AG09319 (cell line): Measurements from ENCODE around the gene PSMC6.
"Not testable (repeated sequence)": the region's sequence is repeated elsewhere in the genome, so short reads cannot be mapped to it uniquely, and the experiment has no call there.

Source experiments
- DNase-seq: peaks from one replicate; pipeline ENCODE4 v3.0.0-alpha.2; 2010; ENCODE audit warnings: low read depth; ENCODE audit errors: extremely low read depth
- CTCF ChIP-seq: IDR thresholded peaks from 2 replicates; pipeline ENCODE4 v1.5.1; 2011; ENCODE audit warnings: low read depth, mild to moderate bottlenecking, inconsistent platforms, low read length, moderate library complexity

The PSMC6 gene

DNA sequence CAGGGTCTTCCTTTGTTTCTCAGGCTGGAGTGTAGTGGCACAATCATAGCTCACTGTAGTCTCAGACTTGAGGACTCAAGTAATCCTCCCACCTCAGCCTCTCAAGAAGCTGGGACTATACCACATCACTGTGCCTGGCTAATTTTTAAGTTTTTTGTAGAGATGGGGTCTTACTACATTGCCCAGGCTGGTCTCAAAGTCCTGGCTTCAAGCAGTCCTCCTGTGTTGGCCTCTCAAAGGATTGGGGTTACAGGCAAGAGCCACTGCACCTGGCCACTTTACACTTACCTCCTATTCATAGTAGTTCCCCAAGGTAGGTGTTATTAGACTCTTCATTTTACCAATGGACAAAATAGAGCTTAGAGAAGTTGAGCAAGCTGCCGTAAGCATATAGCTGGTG, 52.1 kb downstream of the PSMC6 start:
- DNase-seq: no peak
- TF ChIP-seq CTCF: no peak

- not testable (repeated sequence) for DNase-seq
Observed at GRCh38 chr14:52762923-52763322, 55.9 kb downstream of the PSMC6 start.

DNA sequence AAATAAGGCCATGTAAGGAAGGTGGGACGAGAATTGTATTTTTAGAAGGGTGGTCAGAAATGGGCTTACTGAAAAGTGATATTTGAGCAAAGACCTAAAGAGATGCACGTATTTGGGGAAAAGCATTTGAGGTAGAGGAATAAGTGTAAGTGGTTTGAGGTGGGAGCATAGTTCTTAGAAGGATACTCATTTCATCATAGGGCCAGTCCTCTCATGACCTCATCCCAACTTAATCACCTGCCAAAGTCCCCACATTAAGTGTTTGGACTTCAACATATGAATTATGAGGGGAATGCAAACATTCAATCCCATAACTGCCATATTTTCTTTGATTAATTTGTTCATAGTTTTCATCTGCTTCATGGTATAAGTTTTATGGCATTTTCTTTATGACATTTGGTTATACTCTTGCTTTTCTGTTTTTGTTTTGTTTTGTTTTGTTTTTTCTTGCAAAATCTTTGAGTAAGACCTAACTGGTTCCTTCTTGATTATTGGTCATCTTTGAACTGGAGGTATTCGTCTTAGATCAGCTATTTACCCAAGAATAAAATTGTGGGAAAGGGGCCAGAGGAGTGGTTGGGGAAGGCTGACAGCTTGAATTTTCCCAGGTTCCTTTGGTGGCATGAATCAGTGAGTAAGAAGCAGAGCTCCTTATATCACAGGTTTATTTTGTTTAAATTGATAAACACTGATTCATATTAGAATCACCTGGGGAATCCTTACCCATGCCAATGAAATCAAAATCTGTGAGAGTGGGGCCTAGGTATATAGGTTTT, 60.2 kb downstream of the PSMC6 start:
- no peak for DNase-seq
- TF ChIP-seq CTCF: no peak

GRCh38 chr14:52769887-52770286, 62.9 kb downstream of the PSMC6 start:
- TF ChIP-seq CTCF: no peak
- no peak for DNase-seq

DNA sequence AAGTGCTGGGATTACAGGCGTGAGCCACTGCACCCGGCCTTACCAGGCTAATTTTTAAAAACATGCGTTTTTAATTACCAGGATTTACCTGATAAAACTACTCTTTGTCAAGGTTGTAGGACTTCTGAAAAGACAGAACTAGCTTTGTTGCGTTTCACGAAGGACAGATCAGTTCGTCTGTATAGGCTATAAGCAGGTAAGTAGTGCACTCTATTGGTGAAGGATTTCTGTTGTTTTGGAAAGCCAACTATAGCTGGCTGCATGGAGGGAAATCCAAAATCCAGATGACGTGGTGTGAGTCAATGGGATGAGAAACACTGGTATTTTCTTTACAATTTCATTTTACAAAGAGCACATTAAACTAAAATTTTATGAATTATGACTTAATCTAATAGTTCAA, 69.8 kb downstream of the PSMC6 start:
- no peak for TF ChIP-seq CTCF
- no peak for DNase-seq
